IPS DF 4.7 (cell line): ENCODE data around the gene UNC5B.

Source experiments
- DNase-seq: peaks from one replicate; pipeline ENCODE4 v3.0.0-alpha.2; 2013; ENCODE audit warnings: low spot score; ENCODE audit errors: extremely low read depth

UNC5B gene

GRCh38 chr10:71316056-71316785, 103.9 kb downstream of the UNC5B start:
- no peak for DNase-seq

- no peak for DNase-seq
Observed at GRCh38 chr10:71316786-71317160, 104.4 kb downstream of the UNC5B start.

- DNase-seq = no peak
Observed at GRCh38 chr10:71317739-71318138, 105.4 kb downstream of the UNC5B start.

- no peak for DNase-seq
Observed at GRCh38 chr10:71319042-71319799, 106.9 kb downstream of the UNC5B start, which contains the start of gene SLC29A3. TSS of gene SLC29A3 (plus strand) at chr10:71319259. CDS start at chr10:71319310, 51 bp downstream.

- no peak for DNase-seq
Observed at GRCh38 chr10:71319800-71320392, 107.5 kb downstream of the UNC5B start.

- no peak for DNase-seq
Observed at GRCh38 chr10:71320592-71320991, 108.2 kb downstream of the UNC5B start.

GRCh38 chr10:71321386-71321785, 109.0 kb downstream of the UNC5B start:
- DNase-seq = no peak

- no peak for DNase-seq
Observed at GRCh38 chr10:71323407-71323806, 111.0 kb downstream of the UNC5B start.

- DNase-seq = no peak
Observed at GRCh38 chr10:71324743-71325142, 112.4 kb downstream of the UNC5B start.

- DNase-seq = no peak
Observed at GRCh38 chr10:71325267-71325666, 112.9 kb downstream of the UNC5B start.

GRCh38 chr10:71326464-71326881, 114.1 kb downstream of the UNC5B start:
- DNase-seq = no peak

- DNase-seq = no peak
Observed at GRCh38 chr10:71330789-71331404, 118.5 kb downstream of the UNC5B start.

- no peak for DNase-seq
Observed at GRCh38 chr10:71331736-71332135, 119.4 kb downstream of the UNC5B start.

GRCh38 chr10:71332466-71332865, 120.1 kb downstream of the UNC5B start:
- no peak for DNase-seq

GRCh38 chr10:71333129-71333887, 120.9 kb downstream of the UNC5B start:
- DNase-seq = no peak

GRCh38 chr10:71334221-71334791, 121.9 kb downstream of the UNC5B start:
- DNase-seq = no peak

- no peak for DNase-seq
Observed at GRCh38 chr10:71335173-71335708, 122.9 kb downstream of the UNC5B start.

- DNase-seq = no peak
Observed at GRCh38 chr10:71336632-71337031, 124.3 kb downstream of the UNC5B start.

GRCh38 chr10:71337219-71337701, 124.9 kb downstream of the UNC5B start:
- DNase-seq = no peak

GRCh38 chr10:71338728-71339495, 126.5 kb downstream of the UNC5B start:
- no peak for DNase-seq
